HG03135 (cell line): ENCODE results near the gene MIB1.

Source experiments
- ATAC-seq: cut with Tn5 transposase; IDR thresholded peaks from one replicate; pipeline ENCODE4 v1.9.1; 2021; ENCODE audit warnings: mild to moderate bottlenecking, moderate library complexity; ENCODE audit not compliant: unreplicated experiment

The MIB1 gene

GRCh38 chr18:21809725-21810124 is 69.1 kb downstream of the MIB1 start:
- no peak for ATAC-seq

DNA sequence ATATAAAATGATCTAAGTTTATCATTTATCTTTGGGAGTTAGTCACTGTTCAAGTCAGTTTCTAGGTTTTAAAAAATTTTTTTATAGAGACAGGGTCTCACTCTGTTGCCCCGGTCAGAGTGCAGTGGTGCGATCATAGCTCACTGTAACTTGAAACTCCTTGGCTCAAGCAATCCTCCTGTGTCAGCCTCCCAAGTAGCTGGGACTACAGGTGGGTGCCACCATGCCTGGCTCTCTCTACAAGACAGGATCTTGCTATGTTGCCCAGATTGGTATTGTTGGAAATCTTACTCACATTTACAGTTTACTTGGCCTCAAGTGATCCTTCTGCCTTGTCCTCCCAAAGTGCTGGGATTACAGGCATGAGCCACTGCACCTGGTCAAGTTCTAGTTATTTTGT is 74.5 kb downstream of the MIB1 start:
- ATAC-seq, result no peak

GRCh38 chr18:21820033-21820810 is 79.6 kb downstream of the MIB1 start:
- no peak for ATAC-seq

GRCh38 chr18:21820811-21821143 is 80.2 kb downstream of the MIB1 start:
- ATAC-seq, result no peak

- ATAC-seq, result no peak
Measured at GRCh38 chr18:21823848-21824247, 83.3 kb downstream of the MIB1 start.

- ATAC-seq, result no peak
Measured at GRCh38 chr18:21826196-21826595, 85.6 kb downstream of the MIB1 start.

DNA sequence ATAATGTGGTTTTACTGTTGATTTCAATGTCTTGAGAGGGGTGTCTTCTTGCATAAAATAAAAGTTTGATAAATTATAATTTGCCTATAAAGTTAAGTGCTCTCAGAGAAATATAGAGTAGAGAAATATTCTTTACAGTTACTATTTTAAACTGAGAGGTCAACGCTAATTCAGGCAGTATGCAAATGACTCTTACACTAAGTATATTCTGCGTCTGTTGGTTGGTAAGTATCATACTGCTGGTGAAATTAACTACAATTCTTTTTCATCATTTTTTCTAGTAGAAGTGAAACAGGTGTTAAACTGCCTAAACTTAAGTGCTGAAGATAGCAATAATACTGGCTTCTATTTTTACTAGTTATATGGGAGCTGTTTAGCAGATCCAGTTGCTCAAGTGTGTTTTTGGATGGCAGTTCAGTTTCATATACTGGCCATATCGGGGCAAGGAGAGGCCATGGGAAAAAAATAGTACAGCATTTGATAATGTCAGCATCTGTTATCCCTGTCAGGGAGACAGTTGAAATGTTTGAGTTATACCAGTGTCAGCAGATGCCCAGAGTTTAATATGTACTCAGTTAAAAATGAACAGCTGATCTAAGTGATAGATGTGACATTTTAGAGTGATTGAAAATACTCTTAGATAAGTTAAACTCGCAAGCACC is 86.2 kb downstream of the MIB1 start:
- ATAC-seq, result no peak

GRCh38 chr18:21830532-21830931 is 89.9 kb downstream of the MIB1 start:
- ATAC-seq, result no peak

GRCh38 chr18:21831413-21831831 is 90.8 kb downstream of the MIB1 start:
- no peak for ATAC-seq

- ATAC-seq, result no peak
Measured at GRCh38 chr18:21833604-21834298, 93.2 kb downstream of the MIB1 start.

- ATAC-seq, result no peak
Measured at GRCh38 chr18:21834299-21834660, 93.7 kb downstream of the MIB1 start.

- no peak for ATAC-seq
Measured at GRCh38 chr18:21841570-21841969, 101.0 kb downstream of the MIB1 start.

- no peak for ATAC-seq
Measured at GRCh38 chr18:21843341-21843740, 102.7 kb downstream of the MIB1 start.

DNA sequence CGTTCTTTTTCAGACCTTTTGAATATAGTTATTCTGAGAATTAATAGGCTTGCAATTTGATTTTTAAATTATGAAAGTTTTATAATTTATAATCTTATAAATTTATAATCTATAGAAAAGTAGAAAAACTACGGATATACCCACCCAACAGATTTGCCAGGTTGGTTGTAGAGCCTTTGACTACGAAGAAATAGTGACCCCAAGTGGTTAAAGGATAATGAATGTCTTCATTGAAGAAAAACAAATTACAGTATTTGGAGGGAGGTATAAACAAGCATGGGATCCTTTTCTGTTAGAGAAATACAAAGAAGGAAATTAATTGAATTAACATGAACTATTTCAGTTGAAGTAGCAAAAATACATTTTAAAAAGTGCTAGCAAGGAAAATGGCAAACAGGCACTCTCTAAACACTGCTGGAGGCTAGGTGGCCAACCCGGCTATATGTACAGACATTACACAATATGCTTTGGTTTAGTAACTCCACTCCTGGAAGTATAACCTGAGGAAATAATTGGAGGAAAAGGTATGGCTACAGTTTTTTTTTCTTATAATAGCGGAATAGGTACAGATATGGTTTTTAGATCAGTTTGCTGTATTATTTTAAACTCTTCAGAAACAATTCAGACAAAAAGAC is 110.9 kb downstream of the MIB1 start:
- no peak for ATAC-seq

GRCh38 chr18:21853016-21853415 is 112.4 kb downstream of the MIB1 start:
- peak; percentile 92 for ATAC-seq

DNA sequence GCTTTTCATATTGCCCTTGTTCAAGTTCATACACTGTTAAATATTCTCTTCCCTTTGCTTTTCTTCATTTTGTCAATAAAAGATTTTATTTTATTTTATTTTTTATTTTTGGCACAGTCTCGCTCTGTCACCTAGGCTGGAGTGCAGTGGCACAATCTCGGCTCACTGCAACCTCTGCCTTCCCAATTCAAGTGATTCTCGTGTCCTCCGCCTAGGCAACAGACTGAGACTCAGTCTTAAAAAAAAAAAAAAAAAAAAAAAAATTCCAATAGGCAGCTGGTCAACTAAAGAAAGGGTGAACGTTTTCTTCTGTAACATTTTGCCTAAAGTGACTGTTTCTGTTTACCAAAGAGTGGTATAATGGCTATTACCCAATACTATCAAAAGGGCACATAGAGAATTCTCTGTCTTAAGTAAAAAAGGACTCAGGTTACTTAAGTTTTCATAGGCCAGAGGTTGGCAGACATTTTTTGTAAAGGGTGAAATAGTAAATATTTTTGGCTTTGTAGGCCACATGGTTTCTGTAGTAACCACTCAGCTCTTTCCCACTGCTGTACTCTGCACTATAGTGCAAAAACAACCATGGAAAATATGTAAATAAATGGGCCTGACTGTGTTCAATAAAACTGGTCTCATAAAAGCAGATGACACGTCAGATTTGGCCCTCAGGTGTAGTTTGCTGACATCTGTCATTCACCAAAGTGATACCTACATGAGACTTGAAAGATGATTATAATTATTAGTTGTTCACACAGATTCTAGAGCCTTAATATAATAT is 113.4 kb downstream of the MIB1 start:
- no peak for ATAC-seq

DNA sequence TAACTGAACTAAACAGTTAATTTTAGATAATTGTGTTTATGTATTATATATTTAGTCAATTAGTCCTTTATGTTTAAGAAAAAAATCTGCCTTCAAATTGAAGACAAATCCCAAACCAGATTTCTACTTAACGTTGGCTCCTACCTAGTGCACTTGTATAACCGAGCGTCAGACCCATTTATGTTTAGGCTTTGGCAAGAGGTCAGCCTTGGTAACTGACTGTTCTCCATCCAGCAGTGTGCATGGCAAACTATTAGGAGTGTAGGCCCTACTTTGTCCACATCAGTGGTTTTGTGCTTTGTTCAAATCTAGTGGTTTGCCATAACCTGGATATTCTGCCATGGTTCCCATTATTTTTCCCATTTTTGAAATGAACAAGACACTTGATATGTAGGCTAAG is 114.8 kb downstream of the MIB1 start:
- no peak for ATAC-seq

GRCh38 chr18:21857871-21858270 is 117.3 kb downstream of the MIB1 start:
- ATAC-seq, result no peak

GRCh38 chr18:21858544-21858943 is 118.0 kb downstream of the MIB1 start:
- ATAC-seq, result no peak

GRCh38 chr18:21864386-21864785 is 123.8 kb downstream of the MIB1 start:
- no peak for ATAC-seq

GRCh38 chr18:21865043-21865442 is 124.5 kb downstream of the MIB1 start:
- ATAC-seq, result no peak
